ENCODE results near the gene DNAAF9.

DNA sequence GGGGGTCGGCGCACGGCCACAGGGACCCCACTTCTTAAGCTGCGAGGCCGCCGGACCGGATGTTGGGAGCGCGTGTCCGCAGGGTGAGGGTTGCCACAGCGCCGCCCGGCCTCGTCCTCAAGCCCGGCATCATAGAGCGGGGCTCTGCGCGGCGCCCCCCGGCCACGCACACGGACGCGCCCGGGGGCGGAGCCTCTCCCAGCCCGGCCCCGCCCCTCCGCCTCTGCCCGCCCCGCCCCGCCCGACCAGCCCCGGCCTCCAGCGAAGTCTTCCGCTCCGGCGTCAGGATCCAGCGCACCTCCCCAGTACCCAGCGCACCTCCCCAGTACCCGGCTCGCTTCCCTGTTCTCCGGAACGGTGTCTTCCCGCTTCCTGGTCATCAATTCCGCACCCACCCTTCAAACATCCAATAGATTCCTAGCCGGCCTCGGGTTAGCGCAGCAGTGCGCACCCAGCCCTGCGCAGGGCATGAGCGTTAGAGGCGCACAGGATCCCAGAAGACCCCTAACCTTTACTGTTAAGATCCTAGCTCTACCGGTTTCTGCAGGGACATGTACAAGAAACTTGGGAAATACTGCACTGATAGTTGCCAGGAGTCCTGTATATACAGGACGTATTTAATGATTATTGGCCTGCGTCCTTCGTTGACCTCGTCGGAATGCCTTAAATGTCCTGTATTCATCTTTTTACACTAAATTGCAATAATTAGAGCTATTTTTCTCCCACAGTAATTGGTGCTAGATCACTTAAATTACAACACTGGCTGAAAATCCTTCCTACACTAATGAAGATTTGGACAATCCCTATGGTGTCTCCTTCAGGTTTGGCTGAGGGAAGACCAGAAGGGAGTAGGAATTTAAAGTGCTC lies 535 bp upstream of the DNAAF9 start:
- TF ChIP-seq, protein P1, sequence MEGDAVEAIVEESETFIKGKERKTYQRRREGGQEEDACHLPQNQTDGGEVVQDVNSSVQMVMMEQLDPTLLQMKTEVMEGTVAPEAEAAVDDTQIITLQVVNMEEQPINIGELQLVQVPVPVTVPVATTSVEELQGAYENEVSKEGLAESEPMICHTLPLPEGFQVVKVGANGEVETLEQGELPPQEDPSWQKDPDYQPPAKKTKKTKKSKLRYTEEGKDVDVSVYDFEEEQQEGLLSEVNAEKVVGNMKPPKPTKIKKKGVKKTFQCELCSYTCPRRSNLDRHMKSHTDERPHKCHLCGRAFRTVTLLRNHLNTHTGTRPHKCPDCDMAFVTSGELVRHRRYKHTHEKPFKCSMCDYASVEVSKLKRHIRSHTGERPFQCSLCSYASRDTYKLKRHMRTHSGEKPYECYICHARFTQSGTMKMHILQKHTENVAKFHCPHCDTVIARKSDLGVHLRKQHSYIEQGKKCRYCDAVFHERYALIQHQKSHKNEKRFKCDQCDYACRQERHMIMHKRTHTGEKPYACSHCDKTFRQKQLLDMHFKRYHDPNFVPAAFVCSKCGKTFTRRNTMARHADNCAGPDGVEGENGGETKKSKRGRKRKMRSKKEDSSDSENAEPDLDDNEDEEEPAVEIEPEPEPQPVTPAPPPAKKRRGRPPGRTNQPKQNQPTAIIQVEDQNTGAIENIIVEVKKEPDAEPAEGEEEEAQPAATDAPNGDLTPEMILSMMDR (IDR thresholded peaks at IDR 0.05; ENCODE audit: insufficient read depth, low read length, poor library complexity, severe bottlenecking) = no peak
- no peak for TF ChIP-seq EZH2phosphoT487 (conservative IDR thresholded peaks at IDR 0.05; ENCODE audit: low read length)
